HS-5 (cell line): ENCODE results near the gene PLXNB1.

Experiments
- DNase-seq: peaks from one replicate; pipeline ENCODE4 v3.0.0-alpha.2; 2012; ENCODE audit warnings: low read depth

PLXNB1 gene

GRCh38 chr3:48417529-48418108, 12.3 kb downstream of the PLXNB1 start:
- no peak for DNase-seq

GRCh38 chr3:48416546-48416945, 13.3 kb downstream of the PLXNB1 start:
- DNase-seq, result no peak

- DNase-seq, result no peak
Observed at GRCh38 chr3:48416091-48416505, 13.8 kb downstream of the PLXNB1 start.

GRCh38 chr3:48415251-48415953, 14.5 kb downstream of the PLXNB1 start:
- DNase-seq, result no peak

GRCh38 chr3:48414376-48415250, 15.3 kb downstream of the PLXNB1 start:
- no peak for DNase-seq

GRCh38 chr3:48413611-48414010, 16.3 kb downstream of the PLXNB1 start:
- DNase-seq, result no peak

- no peak for DNase-seq
Observed at GRCh38 chr3:48413086-48413485, 16.8 kb downstream of the PLXNB1 start.

GRCh38 chr3:48412375-48413001, 17.4 kb downstream of the PLXNB1 start:
- no peak for DNase-seq

- no peak for DNase-seq
Observed at GRCh38 chr3:48411606-48412374, 18.1 kb downstream of the PLXNB1 start.

- no peak for DNase-seq
Observed at GRCh38 chr3:48411041-48411588, 18.8 kb downstream of the PLXNB1 start.

- no peak for DNase-seq
Observed at GRCh38 chr3:48410205-48411040, 19.5 kb downstream of the PLXNB1 start.

- no peak for DNase-seq
Observed at GRCh38 chr3:48409291-48410201, 20.3 kb downstream of the PLXNB1 start.

- no peak for DNase-seq
Observed at GRCh38 chr3:48408823-48409281, 21.0 kb downstream of the PLXNB1 start.

GRCh38 chr3:48407542-48408099, 22.3 kb downstream of the PLXNB1 start:
- DNase-seq, result no peak

GRCh38 chr3:48406443-48407431, 23.1 kb downstream of the PLXNB1 start:
- DNase-seq, result no peak

GRCh38 chr3:48405971-48406370, 23.9 kb downstream of the PLXNB1 start:
- no peak for DNase-seq

- no peak for DNase-seq
Observed at GRCh38 chr3:48405343-48405881, 24.5 kb downstream of the PLXNB1 start.
